Epidermal melanocyte (primary cell): ENCODE measurements around the gene HSPB9.
"Not testable (repeated sequence)": the region's sequence is repeated elsewhere in the genome, so short reads cannot be mapped to it uniquely, and the experiment has no call there.

Experiments
- DNase-seq: peaks from one replicate; pipeline ENCODE4 v3.0.0; 2011; ENCODE audit warnings: low spot score; ENCODE audit not compliant: insufficient read length

The HSPB9 gene

DNA sequence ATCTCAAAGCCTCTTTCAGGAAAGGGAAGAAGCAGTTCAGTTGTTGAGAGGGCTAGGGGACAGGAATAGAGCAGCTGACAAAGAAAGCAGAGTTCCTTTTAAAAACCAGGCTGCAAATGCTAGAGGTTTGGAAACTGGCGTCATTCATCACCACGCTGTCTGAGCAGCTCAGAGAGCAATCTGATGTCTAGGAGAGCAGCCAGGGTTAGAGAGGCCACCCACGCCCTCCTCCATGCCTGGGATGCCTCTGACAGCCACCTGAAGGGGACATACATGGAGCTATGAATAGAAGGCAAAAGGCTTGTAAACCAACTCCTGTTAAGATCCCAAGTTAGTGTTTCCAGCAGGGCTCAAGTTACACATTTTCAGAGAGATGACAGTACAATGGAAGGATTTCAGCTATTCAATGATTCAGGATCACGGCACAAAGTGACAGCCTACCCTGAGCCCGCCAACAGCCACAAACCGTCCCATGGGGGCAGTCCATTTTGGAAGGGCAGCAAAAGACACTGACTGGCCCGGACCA, 19.8 kb downstream of the HSPB9 start:
- no peak for DNase-seq

DNA sequence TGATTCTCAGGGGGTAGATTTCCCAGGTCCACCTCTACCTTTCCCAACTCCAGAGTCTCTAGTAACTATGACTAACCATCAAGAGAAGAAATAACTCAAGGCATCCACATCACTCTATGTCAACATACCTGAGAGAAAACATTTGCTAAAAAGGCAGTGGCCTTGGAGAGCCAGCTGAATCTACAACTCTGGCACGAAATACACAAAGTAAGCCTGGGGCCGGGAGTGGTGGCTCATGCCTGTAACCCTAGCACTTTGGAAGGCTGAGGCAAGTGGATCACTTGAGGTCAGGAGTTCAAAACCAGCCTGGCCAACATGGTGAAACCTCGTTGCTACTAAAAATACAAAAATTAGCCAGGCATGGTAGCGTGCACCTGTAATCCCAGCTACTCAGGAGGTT, 20.5 kb downstream of the HSPB9 start:
- not testable (repeated sequence) for DNase-seq

DNA sequence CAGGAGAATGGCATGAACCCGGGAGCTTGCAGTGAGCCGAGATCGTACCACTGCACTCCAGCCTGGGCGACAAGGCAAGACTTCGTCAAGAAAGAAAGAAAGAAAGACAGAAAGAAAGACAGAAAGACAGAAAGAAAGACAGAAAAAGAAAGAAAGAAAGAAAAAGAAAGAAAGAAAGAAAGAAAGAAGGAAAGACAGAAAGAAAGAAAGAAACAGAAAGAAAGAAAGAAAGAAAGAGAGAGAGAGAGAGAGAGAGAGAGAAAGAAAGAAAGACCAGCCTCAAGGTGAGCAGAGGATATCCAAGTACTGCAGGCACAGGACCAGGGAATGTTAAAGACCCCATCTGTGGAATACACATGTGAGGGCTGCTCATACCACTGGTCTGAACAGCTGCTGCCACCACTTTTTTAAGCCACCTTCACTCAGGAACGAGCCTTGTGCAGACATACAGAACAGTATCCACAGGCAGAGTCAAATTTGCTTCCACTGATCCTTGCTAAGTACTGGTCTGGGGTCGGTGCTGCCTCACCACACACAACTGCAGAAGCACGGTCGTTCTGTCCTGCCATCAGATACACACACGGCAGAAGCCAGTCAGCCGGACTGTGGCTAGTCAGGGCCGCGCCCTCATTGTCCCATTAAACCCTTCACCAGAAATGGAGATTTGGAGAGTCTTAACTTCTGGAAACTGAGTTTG, 24.5 kb downstream of the HSPB9 start:
- no peak for DNase-seq

DNA sequence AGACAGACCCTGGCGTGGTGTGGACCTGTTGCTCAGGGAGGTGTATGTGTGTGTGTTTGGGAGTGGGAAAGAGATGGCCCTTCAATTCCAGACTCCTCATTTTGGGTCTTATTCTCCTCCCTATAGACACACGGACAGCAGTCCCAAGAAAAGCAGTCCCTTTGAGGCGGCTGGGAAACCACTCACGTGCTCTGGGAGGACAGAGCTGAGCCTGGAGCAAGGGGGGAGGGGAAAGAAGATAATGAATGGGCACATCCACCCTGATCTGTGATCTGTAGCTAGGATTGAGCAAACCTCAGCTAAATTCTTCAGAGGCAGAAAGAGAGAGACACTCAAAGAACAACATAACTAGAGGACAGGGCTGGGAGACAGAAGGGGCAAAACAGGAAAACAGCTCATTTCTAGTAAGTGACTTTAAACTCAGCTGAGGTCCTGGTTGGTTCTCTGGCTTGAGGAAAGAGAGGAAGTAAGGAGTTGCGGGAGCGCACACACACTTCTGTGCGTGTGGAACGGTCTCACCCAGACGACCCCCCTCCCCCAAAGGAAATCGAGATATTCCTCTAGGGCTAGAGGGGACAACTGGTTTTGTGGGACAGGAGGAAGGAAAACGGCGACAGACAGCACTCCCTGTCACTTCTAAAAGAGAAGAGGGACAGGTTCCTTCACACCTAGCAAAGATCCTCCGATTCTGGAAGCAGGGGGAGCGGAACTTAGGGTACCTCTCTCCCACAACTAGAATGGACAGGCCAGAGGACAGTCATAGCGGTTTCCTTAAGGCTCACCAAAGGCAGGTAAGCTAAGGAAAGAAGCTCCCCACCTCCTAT, 31.5 kb downstream of the HSPB9 start:
- no peak for DNase-seq

DNA sequence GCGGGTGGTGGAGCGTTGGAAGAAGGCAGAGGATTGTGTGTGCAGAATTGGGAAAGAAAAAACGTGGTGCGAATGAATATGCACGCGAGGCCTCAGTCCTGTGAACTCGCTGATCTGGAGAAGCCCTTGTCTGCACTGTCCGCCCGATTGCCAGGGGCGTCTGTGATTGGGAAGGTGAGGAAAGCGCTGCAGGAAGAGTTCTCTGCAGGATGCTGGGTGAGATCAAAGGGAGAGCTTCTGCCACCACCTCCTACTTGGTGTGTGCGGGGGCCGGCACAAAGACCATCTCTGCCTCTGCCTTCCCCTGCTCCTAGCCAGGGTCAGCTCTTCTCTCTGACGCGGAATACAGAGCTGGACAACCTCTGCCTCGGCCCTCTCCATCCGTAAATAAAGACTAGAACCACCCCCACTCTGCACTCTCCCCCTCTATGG, 33.0 kb downstream of the HSPB9 start:
- no peak for DNase-seq

DNA sequence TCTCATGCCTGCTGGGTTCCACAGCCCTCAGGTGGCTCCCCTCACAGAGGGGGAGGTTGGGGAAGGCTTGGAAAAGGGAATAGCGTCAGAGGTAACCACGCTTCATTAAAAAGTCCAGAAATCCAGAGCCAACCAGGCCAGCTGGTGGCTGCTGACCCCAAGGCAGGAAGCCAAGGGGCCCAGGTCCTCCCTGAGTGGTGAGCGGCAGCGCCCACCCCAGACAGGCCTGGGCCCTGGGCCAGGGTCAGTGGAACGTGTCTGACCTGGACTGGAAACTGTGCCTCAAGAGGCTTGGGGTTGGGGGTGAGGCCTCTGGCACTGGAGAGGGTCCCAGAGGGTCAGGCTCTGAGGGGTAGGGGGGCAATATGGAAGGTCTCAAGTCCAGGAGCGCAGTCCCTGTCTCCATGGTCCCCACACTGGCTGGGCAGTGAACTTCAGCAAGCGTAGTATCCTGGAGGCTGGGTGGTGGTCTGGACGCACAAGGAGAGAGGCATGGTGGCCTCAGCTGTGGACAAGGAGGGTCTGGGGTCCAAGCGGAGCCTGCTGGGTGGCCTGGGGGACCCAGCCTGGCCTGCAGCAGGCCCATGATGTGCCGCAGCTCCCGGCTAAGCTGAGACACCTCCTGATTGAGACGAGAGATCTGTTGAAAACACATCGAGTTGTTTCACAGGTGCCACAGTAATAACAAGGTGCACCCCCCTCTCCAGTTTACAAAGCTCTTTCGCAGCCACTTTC, 37.4 kb downstream of the HSPB9 start:
- no peak for DNase-seq

DNA sequence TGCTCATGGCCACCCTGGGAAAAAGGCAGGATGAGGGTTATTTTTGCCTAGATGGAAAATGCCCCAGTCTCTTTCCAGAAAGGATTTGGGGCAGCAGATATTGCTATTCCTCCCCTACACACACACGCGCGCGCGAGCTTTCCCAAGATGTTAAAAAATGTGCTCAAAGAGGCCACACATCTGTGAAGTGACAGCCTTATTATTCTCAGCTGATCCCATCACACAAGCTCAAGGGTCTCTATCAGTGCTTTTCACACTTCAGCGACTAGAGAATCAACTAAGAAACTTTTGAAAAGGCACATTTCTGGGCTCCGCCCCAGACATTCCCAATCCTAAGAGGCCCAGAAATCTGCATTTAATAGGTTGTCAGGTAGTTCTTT, 37.9 kb downstream of the HSPB9 start:
- no peak for DNase-seq

DNA sequence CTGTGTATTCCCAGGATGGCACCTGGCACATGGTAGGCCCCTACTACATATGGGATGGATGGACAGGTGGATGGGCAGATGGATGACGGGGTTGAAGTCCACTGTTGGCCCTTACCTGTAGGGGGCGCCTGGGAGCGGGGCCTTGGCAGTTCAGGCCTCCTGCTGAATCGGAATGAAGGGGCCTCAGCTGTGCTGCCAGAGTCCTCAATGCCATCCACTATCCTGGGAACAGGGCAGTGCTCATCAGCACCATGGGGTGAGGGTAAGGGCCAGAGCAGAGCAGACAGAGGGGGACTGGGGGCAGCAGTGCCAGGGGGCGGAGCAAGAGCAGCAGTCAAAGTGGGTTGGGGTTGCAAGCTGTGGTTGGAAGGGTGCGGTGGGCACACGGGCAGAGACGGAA, 40.5 kb downstream of the HSPB9 start:
- no peak for DNase-seq

DNA sequence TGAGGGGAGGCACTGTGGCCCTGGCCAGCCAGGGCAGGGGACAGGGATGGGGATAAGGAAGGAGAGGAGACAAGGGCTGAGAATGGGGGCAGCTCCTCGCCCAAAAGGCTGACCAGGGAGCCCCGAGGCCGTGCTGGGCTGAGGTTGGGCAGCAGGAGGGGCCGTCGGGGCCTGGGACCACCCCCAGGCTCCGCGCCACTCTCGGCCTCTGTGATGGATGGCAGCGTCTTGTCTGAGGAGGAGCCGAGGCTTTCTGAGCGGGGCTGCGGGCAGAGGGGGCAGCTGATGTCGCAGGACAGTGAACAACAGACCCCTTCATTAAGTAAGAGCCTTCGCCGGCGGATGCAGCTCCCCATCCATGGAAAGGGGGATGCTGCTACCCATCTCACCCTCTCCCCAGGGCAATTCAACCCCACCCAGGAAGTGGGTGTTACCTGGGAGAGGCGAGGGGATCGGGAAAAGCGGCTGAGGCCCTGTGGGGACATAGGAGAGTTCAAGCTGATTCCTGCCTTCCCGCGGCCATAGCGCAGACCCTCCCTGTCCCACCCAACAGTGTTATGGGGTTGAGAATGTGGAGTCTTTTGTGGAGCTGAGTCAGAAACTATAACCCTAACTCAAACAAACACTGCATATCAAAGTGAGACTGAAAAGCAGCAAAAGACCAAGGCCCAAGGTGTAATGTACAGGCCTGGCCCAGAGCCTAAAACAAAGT, 41.2 kb downstream of the HSPB9 start:
- no peak for DNase-seq

DNA sequence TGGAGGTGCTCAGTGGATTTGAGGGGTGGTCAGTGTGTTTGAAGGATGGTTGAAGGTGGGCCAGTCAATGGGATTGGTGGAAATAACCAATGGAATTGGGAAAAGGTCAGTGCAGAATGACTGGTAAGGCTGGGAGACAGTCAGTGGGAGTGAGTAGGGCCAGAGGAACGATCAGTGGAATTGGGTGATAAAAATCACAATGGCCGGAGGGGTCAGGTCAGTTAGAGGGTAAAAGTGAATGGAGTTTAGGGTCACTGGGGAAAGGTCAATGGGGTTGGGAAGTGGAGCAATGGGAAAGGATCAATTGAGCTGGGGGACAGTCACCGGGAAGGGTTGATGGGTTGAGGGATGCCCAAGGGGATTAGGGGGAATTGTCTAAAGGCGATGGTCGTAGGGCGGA, 43.1 kb downstream of the HSPB9 start:
- no peak for DNase-seq

DNA sequence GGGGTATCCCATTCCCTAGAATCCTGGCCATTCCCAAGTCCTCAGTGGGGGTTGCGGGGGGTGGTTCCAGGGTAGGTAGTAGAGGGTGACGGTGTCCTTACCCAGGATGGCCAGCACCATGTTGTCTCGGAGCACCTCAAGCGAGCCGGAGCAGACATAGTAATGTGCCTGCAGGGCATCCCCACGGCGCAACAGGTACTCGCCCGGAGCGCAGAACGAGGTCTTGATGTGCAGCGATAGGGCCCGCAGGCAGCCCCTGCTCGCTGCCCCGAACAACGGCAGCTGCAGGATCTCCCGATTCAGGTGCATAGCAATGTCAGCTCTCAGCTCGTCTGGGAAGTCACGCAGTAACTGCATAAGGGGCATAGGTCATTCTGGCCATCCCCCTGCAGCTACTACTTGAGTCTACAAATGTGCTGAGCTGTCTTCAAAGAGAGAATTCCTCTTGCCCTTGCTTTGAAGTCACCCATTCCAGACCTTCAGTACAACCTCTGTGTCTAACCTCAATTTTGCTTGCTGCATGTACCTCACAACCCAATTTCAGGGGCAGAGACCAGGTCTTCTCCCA, 43.7 kb downstream of the HSPB9 start:
- DNase-seq: no peak

DNA sequence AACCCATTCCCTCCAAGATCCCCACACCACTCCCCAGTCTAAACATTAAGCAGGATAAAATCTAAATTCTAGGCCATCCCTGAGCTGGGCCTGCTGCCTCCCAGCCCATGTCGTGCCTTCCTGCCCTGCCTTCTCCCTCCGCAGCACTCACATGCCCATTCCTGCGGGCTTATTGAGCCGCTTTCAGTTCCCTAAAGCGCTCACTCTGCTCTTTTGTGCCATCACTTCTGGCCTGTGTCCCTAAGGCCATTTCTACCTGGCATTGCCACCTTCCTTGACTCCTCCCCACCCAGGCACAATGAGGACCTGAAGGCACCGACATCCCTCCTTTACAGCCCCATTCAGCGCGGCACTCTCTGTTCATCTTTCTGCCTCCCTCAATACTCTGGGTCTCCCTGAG, 45.2 kb downstream of the HSPB9 start:
- DNase-seq: no peak

DNA sequence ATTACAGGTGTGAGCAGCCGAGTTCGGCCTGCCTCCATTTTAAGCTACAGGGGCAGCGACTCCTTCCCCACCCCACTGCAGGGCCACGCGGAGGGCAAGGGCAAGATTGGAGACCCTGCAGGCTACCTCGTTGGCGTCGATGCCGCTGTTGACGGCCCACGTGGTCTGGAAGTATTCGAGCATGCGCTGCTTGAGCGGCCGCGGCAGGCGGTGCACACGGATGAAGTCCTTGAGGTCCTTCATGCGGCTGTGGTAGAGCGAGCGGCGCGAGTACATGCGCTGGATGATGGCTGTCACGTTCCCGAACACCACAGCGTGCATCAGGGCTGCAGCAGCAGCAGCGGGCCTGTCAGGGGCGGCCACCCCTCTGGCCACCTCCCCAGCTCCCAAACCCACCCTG, 46.7 kb downstream of the HSPB9 start:
- DNase-seq: no peak

DNA sequence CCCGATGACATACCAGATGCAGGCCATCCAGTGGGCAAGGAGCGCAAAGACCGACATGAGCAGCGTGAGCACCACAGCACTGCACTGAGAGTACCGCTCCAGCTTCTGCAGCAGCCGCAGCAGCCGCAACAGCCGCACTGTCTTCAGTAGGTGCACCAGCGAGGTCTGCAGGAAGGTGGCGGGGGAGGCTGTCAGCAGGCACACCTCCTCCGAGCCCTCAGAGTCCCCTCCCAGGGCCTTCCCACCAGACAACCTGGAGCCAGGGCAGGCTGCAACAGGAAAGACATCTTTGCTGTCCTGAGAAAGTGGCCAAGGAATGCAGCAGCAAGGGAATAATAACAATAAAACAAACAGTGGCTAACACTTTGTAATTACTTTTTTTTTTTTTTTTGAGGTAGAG, 49.2 kb downstream of the HSPB9 start:
- no peak for DNase-seq
